Esophagus muscularis mucosa (tissue), 4 donors: ENCODE data around the gene KLKB1. TPM values are rescaled to one million over a fixed set of nuclear protein-coding genes. Genes with fewer than 3 reads are reported as not detected.

Experiments used
- DNase-seq: peaks from one replicate; pipeline ENCODE4 v3.0.0-alpha.2; 2017; ENCODE audit errors: extremely low spot score
- H3K27ac ChIP-seq, 4 donors: fragments of 200-600 bp; sonication (generic); replicated peaks in 1 of 4; 1 replicate in 3 of 4; 2 replicates in 1 of 4; pipeline ENCODE4 v1.5.1; 2016 to 2019; ENCODE audit warnings: mild to moderate bottlenecking in 1 of 4
- H3K27me3 ChIP-seq, 4 donors: fragments of 200-600 bp; sonication (generic); one replicate each; pipeline versions ENCODE4 v1.5.1 to v1.6.0; 2016 to 2019
- H3K36me3 ChIP-seq, 4 donors: fragments of 200-600 bp; sonication (generic); one replicate each; pipeline ENCODE4 v1.5.1; 2016 to 2019
- H3K4me1 ChIP-seq, 4 donors: fragments of 200-600 bp; sonication (generic); one replicate each; pipeline ENCODE4 v1.5.1; 2016 to 2019
- H3K4me3 ChIP-seq, 4 donors: fragments of 200-600 bp; sonication (generic); 1 replicate in 2 of 4; 2 replicates in 2 of 4; pipeline ENCODE4 v1.5.1; 2016 to 2019; ENCODE audit warnings: mild to moderate bottlenecking in 4 of 4, moderate library complexity in 1 of 4
- H3K9me3 ChIP-seq, 4 donors: fragments of 200-600 bp; sonication (generic); 1 replicate in 3 of 4; 2 replicates in 1 of 4; pipeline ENCODE4 v1.5.1; 2016 to 2019
- CTCF ChIP-seq, 3 experiments: fragments of 200-600 bp in 2 of 3; fragments of 450-650 bp in 1 of 3; sonication (generic) in 2 of 3; IDR thresholded peaks; one replicate each; pipeline ENCODE4 v1.5.1; 2017 to 2019; ENCODE audit warnings: antibody characterized with exemption in 3 of 3, mild to moderate bottlenecking in 2 of 3, moderate library complexity in 1 of 3
- EP300 ChIP-seq: sonication (generic); formaldehyde crosslinking; IDR thresholded peaks from one replicate; pipeline ENCODE4 v1.6.1; 2017; ENCODE audit warnings: antibody characterized with exemption
- POLR2A ChIP-seq: fragments of 450-650 bp; IDR thresholded peaks from one replicate; pipeline ENCODE4 v1.6.1; 2017; ENCODE audit warnings: antibody characterized with exemption, moderate library complexity, mild to moderate bottlenecking, low read depth
- POLR2AphosphoS5 ChIP-seq, 2 donors: sonication (generic); formaldehyde crosslinking; IDR thresholded peaks; one replicate each; pipeline ENCODE4 v1.6.1; 2017; ENCODE audit warnings: antibody characterized with exemption in 2 of 2
- WGBS: methylation state at CpG from one replicate; pipeline ENCODE4 v1.1.5; 2018; 5-methylcytosine and 5-hydroxymethylcytosine counted together
- intact Hi-C: fragments of 100-400 bp; cut with DNase I; formaldehyde crosslinking; loops from one replicate; pipeline ENCODE4 v1.15.1; 2023
- total RNA-seq, 4 donors: library from RNA; depleted of rRNA; stranded (reverse); fragments of >200 nt; gene quantifications; one replicate each; pipeline versions ENCODE4 v1.1.0 to v1.2.1, GENCODE V29; 2016

Gene KLKB1
- total RNA-seq, 4 donors from 2014 or later = 0.45 to 2.0 (median 0.83) TPM

- Histone ChIP-seq H3K27me3 (no peaks in the 10 kb centered on the region), H3K27ac (no peak overlapping the region), H3K4me3 (no peak overlapping the region), H3K9me3 (no peaks in the 10 kb centered on the region), H3K4me1 (no peaks in the 10 kb centered on the region), H3K36me3 (no peaks in the 10 kb centered on the region)
- 91% methylated on average over 3 of the region's 3 CpGs for WGBS
- DNase-seq = no peak
- intact Hi-C loops = no loop called here
- TF ChIP-seq CTCF (IDR thresholded peaks at IDR 0.05) (no peak), EP300 (no peak), POLR2AphosphoS5 (IDR thresholded peaks at IDR 0.05) (no peak), POLR2A (no peak)
Measured at GRCh38 chr4:186286581-186286980, 59.3 kb downstream of the KLKB1 start.

GRCh38 chr4:186291256-186291890 lies 64.1 kb downstream of the KLKB1 start:
- 71% methylated on average over 8 of the region's 10 CpGs for WGBS
- Histone ChIP-seq H3K9me3 (no peaks in the 10 kb centered on the region), H3K4me1 (no peaks in the 10 kb centered on the region), H3K27ac (no peak overlapping the region), H3K4me3 (no peak overlapping the region), H3K27me3 (peaks cover 0 to 3% (median 0%) of the 10 kb centered on the region in 4 donors), H3K36me3 (no peaks in the 10 kb centered on the region)
- intact Hi-C loops = no loop called here
- TF ChIP-seq EP300 (no peak), POLR2AphosphoS5 (IDR thresholded peaks at IDR 0.05) (no peak), CTCF (IDR thresholded peaks at IDR 0.05) (no peak), POLR2A (no peak)
- no peak for DNase-seq

- Histone ChIP-seq H3K9me3 (no peaks in the 10 kb centered on the region), H3K4me1 (peaks cover 0 to 5% (median 0%) of the 10 kb centered on the region in 4 donors), H3K27ac (no peak overlapping the region), H3K4me3 (no peak overlapping the region), H3K36me3 (no peaks in the 10 kb centered on the region), H3K27me3 (peaks cover 0 to 21% (median 1%) of the 10 kb centered on the region in 4 donors)
- intact Hi-C loops = no loop called here
- WGBS = 95% methylated on average over 9 of the region's 9 CpGs
- TF ChIP-seq CTCF (IDR thresholded peaks at IDR 0.05) (no peak), POLR2A (no peak), POLR2AphosphoS5 (IDR thresholded peaks at IDR 0.05) (no peak), EP300 (no peak)
- DNase-seq = no peak
Measured at GRCh38 chr4:186294160-186294559, 66.9 kb downstream of the KLKB1 start.

- Histone ChIP-seq H3K4me1 (peaks cover 0 to 5% (median 0%) of the 10 kb centered on the region in 4 donors), H3K27me3 (peaks cover 0 to 26% (median 1%) of the 10 kb centered on the region in 4 donors), H3K9me3 (no peaks in the 10 kb centered on the region), H3K27ac (no peak overlapping the region), H3K4me3 (no peak overlapping the region), H3K36me3 (no peaks in the 10 kb centered on the region)
- TF ChIP-seq POLR2A (no peak), POLR2AphosphoS5 (IDR thresholded peaks at IDR 0.05) (no peak)
- no peak for DNase-seq
- WGBS = 63% methylated on average over 4 of the region's 4 CpGs
- intact Hi-C loops = loop anchor here (2.0 kb wide), 1 partner anchor 290 kb away; no protein-coding TSS in a partner anchor
Measured at GRCh38 chr4:186296481-186296880, 69.2 kb downstream of the KLKB1 start.

- no peak overlapping the region for H3K4me3 ChIP-seq
- intact Hi-C loops = loop anchor here (2.0 kb wide), 1 partner anchor 290 kb away; no protein-coding TSS in a partner anchor
- H3K27ac ChIP-seq = no peak overlapping the region
- no peaks in the 10 kb centered on the region for H3K9me3 ChIP-seq
- WGBS = 50% methylated on average over 16 of the region's 21 CpGs
- peaks cover 0 to 5% (median 0%) of the 10 kb centered on the region in 4 donors for H3K4me1 ChIP-seq
- H3K27me3 ChIP-seq = peaks cover 0 to 25% (median 1%) of the 10 kb centered on the region in 4 donors
- TF ChIP-seq POLR2A (no peak), POLR2AphosphoS5 (IDR thresholded peaks at IDR 0.05) (no peak), CTCF (IDR thresholded peaks at IDR 0.05) (peak; percentile 58 to 71 (median 71)), EP300 (no peak)
- H3K36me3 ChIP-seq = no peaks in the 10 kb centered on the region
- DNase-seq = no peak
Measured at GRCh38 chr4:186297013-186297645, 69.8 kb downstream of the KLKB1 start.
